NK-92 (cell line): ENCODE data around the gene GP9.
"Not testable (repeated sequence)": the region's sequence is repeated elsewhere in the genome, so short reads cannot be mapped to it uniquely, and the experiment has no call there.

Experiments used
- DNase-seq: peaks from one replicate; lab custom pipeline; 2025; ENCODE audit not compliant: unreplicated experiment; lab: John Stamatoyannopoulos, UW

GP9 gene

GRCh38 chr3:129069313-129070085, 8.9 kb downstream of the GP9 start:
- DNase-seq, result not testable (repeated sequence)

- no peak for DNase-seq
These were observed 9.7 kb downstream of the GP9 start for GRCh38 chr3:129070086-129070885.

DNA sequence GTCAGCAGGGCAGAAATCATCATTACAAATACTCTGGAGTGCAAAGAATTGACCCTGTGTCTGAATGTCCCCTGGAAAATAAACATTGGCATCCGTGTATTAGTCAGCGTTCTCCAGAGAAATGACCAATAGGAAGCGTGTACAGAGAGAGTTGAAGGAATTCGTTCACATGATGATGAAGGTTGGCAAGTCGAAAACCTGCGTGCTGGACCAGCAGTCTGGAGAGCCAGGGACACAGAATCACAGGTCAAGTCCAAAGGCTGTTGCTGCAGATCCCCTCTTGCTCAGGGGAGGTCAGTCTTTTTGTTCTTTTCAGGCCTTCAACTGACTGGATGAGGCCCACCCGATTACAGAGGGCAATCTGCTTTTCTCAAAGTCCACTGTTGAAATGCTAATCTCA, 16.6 kb downstream of the GP9 start:
- DNase-seq, result no peak

DNA sequence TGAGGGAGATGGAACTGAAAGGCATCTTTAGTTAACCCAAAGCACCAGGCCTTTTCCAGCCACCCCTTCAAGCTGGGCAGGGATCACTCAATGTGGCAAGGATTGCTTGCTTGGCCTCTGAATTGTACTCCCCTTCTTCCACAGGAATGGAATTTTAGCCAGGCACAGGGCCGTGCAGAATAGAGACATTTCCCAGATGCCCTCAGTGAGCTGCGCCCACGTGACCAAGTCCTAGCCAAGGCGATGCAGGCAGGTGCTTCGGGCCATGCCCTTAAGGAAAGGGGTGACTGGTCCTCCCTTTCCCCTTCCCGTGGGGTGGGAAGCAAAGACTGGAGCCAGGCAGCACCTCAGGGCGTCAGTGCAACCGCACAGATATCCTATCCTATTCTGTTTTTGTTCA, 17.9 kb downstream of the GP9 start:
- DNase-seq, result no peak

GRCh38 chr3:129081503-129081902, 20.9 kb downstream of the GP9 start:
- no peak for DNase-seq

GRCh38 chr3:129082026-129082425, 21.4 kb downstream of the GP9 start:
- no peak for DNase-seq

- no peak for DNase-seq
These were observed 23.9 kb downstream of the GP9 start for GRCh38 chr3:129084501-129084900.

GRCh38 chr3:129085165-129085715, 24.7 kb downstream of the GP9 start:
- no peak for DNase-seq

GRCh38 chr3:129085818-129086217, 25.2 kb downstream of the GP9 start:
- DNase-seq, result no peak

DNA sequence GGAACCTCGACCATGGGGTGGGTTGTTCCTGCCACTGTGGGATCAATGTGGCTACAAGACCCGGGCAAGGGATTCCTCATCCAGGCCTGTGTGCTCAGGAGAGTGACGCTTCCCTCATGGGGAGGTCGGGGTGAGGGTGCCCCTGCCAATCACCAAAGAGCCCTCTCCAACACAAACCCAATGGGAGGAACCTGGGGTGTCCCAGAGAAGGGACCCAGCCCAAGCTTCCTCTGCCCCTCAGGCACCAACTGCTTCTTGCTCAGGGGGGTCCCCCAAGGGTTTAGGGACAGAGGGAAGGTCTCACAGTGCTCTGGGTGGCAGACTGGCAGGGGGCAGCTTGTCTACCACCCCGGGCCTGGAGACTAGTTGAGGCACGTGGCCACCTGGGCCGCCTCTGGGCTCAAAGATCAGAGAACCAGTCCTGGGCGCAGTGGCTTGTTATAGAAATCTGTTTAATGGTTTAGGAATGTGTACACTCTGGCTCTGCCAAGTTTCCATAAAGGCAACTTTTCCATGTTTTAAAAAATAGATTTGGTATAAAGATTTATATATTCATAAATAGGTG, 26.6 kb downstream of the GP9 start:
- DNase-seq, result no peak

GRCh38 chr3:129087904-129088303, 27.3 kb downstream of the GP9 start:
- DNase-seq, result not testable (repeated sequence)

- DNase-seq, result not testable (repeated sequence)
These were observed 27.7 kb downstream of the GP9 start for GRCh38 chr3:129088312-129088711.

GRCh38 chr3:129095285-129095684, 34.7 kb downstream of the GP9 start:
- no peak for DNase-seq

DNA sequence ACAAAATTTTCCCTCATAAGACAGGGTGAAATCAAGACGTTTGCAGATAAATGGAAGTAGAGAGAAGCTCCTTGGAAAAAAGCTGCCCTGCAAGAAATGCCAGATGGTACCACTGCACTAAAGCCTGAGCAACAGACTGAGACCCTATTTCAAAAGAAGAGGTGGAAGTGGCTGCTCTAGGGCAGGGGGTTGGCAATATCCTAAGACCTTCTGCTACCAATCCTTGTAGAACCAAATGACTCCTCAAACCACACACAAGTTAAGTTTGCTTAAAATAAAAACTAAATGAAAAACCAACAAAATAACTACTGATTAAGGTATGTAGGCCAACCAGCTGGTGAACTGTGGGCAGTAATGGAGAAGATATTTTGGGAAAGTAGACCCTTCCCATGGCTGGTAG, 39.7 kb downstream of the GP9 start:
- no peak for DNase-seq

DNA sequence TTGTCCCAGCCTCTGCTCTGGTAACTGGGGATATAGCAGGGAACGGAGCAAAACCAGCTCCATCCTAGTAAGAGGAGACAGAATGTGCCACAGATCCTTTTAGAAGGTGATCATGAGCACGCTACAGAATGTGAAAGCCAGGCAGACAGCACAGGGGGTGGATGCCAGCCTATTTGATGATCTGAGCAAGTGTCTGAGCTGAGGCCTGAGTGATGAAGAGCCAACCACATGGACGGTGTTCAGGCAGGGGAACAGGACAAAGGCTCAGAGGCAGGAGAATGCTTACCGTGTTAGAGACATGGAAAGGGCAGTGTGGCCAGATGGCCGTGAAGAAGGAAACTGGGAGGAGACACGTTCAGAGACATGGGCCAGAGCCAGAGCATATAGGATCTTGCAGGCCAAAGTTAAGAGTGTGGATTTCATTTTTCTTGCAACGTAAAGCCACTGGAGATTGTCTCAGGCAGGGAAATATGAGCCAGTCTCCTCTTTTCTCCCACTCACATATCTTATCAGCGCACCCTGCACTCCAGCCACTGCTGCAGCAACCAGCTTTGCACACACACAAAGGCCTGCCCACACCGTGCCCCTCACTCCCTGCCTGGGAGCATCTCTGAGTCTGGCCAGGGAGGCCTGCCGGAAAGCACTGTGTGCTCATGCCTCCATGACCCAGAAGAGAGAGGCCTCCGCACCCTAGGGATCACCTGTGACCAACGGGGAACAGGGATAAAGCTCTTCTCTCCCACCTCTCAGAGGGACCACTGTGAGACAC, 41.0 kb downstream of the GP9 start:
- DNase-seq, result no peak

- DNase-seq, result no peak
These were observed 42.7 kb downstream of the GP9 start for GRCh38 chr3:129103296-129103695.

DNA sequence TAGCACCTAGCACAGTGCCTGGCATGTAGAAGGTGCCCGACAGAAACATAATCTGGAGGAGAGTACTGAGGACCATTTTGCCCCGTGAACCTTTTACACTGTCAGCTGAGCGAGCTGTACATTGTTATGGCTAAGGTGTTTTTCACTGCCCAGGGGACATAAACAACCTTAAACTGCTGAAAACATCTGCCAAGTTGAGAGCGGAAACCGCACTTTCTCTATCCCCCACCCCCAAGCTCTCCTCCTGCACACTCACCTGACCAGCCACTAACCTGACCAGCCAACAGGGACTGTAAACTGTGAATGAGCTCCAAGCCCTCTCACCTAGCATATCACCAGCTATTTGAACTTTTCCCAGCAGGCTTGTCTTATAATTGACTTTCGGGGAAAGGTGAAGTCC, 43.5 kb downstream of the GP9 start:
- DNase-seq, result no peak

DNA sequence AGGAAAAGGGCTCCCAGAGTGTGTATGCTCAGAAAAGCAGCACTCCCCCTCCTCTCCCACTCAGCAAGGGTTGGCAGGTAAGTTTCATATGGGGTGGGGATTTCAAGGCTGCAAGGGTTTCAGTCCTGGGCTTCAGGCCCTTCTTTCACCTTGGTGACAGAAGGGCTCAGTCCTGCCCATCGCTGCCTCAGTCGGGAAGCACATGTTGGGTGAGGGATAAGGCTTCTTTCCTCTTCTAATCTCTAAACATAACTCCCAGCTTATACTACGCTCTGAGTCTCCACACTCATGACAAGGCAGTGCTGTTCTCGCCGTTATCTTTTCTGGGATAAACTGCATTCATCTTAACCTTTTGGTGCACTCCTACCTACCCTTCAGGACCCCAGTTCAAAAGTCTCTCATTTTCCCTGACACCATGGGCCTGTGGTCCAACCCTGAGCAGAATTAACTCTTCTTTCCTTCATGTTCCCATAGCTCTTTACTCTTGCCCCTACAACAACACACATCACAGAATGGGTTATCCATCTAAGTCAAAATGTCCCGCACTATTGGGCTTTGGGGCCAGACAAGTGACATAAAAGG, 44.0 kb downstream of the GP9 start:
- no peak for DNase-seq

GRCh38 chr3:129105862-129106261, 45.3 kb downstream of the GP9 start:
- DNase-seq, result no peak

GRCh38 chr3:129106320-129106719, 45.7 kb downstream of the GP9 start:
- no peak for DNase-seq
